HG02970 (cell line): ENCODE data around the gene HPSE2.

Experiments
- ATAC-seq: cut with Tn5 transposase; IDR thresholded peaks from one replicate; pipeline ENCODE4 v1.9.1; 2021; ENCODE audit warnings: mild to moderate bottlenecking, moderate library complexity, moderate number of reproducible peaks; ENCODE audit not compliant: unreplicated experiment, low FRiP score

HPSE2 gene

DNA sequence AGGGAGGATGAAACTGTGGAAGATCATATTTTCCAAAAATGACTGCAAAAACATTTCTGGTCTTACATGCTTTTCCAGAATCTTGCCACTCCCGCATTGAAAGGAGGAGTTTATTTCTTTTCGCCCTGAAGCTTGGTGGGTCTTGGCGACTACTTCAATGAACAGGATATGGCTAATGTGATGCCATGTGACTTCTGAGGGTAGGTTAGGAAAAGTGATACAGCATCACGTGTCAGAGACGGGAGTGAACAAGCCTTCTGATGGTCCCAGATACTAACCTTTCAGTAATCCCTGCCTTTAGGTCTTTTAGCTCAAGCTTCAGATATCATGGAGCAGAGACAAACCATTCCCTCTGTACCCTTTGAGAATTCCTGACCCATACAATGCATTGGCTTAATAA is 596.7 kb downstream of the HPSE2 start:
- no peak for ATAC-seq

DNA sequence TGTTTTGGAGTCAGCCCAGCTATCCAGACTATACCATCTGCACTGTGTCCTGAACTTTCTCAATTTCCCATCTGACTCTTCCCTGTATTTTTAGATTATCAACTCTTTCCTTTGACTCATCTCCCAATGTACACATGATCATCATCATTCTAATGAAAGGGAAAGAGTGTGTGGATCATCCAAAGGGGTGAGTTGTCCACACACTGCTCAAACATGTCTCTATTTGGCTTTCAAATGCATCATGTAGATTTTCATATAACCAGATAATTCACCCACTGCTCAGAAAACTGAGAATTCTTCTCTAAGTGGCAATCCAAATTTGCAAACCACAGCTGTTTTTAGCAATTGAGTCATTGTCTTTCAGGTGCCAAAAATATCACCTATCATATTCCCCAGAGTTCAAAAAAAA is 598.7 kb downstream of the HPSE2 start:
- ATAC-seq, result no peak

DNA sequence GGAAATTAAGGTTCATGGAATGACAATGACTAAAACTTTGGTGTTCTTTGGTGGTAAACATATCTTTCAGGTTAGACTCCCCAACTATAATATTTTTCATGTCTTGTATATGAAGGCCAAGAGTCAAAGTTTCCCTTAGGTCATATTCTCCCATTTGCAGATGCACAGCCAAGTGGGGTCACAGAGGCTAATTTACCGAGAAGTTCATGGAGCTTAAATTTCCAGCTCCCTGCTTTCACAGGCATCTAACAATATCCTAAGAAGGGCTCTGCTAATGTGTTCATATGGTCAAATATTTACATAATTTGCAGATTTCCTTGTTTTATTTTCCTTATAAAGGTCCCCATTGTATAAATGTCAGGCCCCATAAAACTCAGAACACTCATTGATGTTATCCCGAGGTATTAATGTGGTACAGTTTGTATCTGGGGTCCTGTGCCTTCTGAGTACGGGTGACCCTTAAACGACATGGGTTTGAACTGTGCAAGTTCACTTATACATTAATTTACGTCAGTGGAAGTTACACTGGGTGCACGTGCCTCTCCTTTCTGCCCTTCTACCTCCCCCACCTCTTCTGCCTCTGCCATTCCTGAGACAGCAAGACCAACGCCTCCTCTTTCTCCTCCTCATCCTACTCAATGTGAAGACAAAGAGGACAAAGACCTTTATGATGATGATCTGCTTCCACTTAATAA is 603.0 kb downstream of the HPSE2 start:
- ATAC-seq, result no peak

DNA sequence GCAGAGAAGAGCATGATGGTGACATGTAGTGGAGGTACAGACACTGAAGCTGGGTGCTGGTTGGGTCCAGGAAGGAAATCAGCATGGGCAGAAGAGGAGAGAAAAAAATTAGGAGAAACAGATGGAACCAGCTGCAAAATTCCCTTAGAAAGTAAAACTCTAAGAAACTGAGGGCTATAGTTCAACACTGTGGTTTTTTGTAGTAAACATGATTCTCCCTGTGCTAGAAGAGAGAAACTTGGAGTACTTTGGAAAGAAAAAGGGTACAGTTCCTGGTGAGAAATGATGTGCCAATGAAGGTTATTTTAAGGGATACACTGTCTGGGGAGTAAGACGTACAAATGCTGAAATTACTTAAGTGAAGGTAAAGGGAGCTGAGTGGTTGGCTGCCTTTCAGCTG is 607.4 kb downstream of the HPSE2 start:
- no peak for ATAC-seq

DNA sequence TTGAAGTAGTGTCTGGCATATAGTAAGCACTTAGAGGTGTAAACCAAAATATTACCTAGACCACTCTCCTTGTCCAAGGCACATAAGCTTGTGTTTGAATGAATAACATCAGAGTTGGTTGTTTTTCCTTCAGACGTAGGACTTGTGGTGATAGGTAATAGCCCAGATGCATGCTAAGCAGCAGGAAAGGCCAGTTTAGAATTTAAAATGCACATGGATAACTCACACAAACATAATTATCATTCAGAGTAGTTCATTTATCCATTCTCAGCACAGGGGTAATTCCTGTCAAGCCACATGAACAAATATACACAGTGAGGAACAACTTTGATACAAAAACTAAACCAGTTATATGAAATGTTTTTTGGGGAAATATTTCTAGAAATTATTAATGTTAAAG is 607.9 kb downstream of the HPSE2 start:
- no peak for ATAC-seq

DNA sequence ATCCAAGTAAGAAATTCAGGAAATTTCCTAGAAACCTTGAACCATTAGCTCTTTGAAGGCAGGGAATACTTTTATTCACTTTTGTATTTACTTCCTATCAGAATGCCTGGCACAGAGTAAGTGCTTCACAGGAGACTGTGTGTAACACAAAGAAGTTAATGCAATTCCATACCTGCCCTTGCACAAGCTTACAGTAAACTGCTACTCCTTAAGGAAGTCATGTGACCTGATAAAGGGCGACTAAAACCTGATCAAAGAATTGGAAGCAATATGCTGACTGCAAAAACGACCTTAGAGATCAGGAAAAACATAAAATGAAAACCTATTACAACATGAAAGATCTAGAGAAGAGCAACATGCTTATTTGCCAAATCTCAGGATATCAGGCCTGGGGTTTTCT is 610.7 kb downstream of the HPSE2 start:
- ATAC-seq, result no peak

DNA sequence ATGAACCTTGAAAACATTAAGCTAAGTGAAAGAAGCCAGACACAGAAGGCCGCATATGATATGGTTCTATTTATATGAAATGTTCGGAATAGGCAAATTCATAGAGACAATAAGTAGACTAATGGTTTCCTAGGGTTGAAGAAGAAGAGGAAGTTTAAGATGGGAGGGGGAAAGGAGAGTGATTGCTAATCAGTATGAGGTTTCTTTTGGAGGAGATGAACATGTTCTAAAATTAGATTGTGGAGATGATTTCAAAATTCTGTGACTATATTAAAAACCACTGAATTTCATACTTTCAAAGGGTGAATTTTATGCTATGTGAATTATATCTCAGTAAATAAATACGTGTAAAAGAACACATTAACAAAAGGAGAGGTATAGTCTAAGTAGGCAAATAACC is 612.5 kb downstream of the HPSE2 start:
- no peak for ATAC-seq

DNA sequence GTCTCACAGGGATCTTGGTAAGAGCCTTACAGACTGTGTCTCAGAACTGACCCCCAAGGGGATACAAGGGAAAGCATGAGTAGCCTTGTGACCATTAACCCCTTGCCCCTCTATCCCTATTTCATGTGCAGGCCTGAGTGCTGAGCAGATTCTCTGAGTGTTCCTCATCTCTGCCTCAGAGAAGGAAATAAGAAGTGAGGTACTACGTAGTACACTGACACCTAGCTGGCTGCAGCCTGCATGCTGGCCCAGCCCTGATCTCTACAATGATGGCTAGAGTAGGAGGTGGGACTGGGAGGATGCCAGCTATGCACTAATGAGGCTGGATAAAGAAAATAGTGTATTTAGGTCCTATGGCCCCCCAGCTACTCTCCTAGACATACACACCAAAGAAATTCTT is 614.0 kb downstream of the HPSE2 start:
- no peak for ATAC-seq

DNA sequence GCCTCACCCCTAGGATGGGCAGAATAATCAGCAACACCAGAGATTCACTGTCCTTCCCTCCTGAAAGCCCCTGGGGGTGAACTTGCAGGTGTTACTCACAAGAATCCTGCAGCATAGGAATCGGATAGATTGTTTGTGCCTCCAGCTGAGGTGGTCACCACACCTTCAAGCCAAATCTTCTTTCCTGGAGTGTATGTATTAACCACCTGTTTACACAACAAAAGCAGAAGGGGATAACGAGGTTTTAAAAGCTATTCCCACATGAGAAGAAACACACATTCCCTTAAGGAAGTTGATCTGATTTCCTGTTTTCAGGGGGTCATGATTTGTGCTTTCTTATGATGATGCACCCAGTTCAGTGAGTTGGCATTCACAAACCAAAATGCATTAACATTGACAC is 615.1 kb downstream of the HPSE2 start:
- ATAC-seq, result no peak

DNA sequence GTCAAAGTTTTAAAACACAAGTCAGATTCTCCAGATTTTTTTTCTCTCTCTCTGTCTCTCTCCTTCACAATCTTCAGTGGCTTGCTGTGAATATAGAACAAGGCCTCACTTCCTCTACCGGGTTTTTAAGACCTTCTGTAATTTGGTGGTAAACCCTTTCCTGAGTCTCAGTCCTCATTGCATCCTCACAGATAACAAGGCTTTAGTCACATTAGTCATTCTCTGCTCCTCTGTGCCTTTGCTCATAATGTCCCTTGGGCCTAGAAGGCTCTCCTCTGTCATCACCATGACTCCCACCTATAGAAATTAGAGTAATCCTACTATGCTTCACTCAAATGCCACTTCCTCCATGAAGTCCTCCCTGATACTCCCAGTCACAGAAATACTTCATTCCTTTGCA is 616.2 kb downstream of the HPSE2 start:
- no peak for ATAC-seq

DNA sequence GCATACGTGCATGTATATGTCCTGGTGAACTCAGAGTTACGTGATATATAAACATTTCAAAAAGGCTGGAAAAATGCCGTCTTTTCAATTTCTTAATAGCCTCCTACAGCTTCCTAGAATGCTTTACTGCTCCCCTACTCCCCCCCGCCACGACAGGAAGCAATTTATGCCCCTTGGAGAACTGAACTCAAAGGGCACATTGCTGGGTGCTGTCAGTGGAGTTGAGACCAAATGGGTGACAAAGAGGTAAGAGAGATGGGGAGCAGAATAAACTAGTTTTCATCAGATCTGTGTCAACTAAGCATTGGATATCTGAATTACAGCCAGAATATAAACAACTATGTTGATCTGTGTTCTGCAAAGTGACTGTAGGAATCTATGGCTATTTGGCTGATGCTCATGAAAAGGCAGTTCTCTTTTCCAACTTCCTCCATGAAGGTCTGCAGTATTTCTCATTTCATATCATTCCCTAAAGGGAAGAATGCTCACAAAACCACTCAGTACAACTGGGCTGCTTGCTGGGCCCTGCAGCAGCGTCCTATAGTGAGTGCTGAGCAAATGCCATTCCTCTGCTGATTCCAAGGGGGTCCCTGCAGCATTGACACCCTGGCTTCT is 617.6 kb downstream of the HPSE2 start:
- ATAC-seq, result no peak

DNA sequence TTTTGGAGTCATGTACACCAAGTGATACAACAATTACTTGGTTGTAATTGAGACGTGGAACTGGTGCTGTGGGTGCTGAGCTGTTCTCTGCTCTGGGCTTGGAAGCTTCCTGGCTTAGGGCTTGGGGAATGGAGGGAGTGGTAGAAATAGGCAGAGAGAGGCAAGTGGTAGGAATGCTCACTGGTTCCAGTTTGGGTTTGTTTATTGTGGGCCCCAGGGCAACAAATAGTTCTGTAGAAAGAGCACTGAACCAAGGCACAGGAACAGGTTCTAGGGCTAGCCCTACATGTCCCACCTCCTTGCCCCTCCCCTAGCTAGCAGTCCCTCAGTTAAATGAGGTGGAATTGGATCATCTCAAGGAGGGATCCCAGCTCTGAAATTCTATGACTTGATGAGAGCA is 622.2 kb downstream of the HPSE2 start:
- ATAC-seq, result no peak

DNA sequence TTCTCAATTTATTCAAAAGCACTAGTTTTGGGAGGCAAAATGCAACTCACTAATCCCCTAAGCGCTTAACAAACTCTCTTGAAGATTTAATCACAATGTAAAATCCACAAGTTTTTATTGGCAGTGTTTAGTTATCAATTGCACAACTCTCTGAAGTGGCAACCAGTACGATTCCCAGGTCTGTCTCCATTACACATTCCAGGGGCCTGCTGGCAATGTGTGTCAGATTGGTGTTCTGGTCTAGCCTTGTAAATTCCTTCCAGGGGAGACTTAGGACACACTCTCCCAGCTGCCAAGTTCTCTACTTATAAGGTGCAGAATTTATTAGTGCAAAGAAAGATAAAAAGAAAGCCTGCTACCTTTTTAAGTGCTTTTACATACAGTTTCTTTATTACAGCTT is 624.2 kb downstream of the HPSE2 start:
- no peak for ATAC-seq

DNA sequence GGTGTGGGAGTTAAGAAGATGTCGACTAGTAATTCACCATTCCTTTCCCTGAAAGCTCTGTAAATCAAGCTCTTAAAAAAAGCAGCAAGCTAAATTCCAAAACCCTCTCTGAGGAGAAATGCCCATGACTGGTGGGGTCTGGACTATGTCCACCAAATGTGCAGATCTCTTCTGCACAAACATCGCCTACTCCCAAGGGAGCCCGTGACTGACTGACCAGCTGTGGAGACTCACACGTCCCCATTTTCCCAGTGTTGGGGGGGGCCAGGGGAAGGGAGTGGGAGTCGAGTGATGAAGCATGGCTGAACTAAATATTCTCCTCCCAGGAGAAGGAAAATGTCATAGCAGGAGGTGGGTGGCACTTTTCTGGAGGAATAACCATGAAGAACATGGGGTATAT is 624.8 kb downstream of the HPSE2 start:
- ATAC-seq, result no peak

DNA sequence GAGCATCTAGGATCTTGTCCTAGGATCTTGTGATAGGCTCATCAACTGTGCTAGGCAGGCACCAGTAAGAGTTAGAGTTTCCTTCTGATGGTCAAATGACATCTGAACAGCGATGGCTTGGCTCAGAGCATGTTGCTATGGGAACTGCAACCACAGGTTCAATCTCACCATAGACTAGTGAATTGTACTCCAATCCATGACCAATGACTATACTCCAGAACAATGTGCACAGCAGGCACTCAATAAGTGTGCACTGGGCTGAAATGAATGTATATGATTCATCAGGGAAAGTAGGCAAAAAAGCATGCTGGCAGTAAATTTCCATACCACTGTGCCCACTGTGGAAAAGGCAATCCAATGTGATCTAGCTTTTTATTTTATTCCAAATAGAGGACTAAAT is 625.4 kb downstream of the HPSE2 start:
- ATAC-seq, result no peak

DNA sequence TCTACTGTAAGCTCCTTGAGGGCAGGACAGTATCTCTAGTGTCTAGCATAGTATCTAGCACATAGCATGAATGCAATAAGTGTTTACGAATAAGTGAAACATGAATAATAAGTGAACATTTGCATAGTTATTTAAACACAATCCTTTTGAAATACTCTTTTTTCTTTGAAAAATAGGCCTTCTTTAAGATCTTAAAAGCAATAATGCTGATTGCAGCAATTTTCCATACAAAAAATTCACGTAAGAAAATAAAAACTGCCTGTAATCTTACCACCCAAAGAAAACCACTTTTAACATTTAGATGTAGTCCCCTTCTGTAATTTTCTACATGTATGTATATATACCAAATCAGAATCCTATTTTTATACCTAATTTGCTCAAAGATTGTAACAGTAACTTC is 626.4 kb downstream of the HPSE2 start:
- no peak for ATAC-seq

DNA sequence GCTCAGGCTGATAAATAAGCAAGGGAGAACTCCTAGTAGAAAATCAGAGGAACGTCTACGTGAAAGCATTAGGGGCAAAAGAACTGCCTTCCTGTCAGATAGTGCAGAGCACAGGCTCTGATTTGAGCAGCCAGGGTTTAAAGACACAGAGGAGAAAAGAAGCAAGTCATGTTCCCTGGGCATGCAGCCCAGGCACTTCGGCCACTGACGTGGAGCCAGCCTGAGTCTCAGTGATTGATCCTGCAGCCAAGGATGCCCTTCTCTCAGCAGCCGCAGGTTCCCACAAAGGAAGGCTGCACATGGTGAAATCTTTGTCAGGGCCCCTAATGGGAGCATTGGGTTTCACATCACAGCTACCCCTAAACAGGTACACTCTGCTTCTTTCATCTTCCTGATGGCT is 627.2 kb downstream of the HPSE2 start:
- no peak for ATAC-seq

DNA sequence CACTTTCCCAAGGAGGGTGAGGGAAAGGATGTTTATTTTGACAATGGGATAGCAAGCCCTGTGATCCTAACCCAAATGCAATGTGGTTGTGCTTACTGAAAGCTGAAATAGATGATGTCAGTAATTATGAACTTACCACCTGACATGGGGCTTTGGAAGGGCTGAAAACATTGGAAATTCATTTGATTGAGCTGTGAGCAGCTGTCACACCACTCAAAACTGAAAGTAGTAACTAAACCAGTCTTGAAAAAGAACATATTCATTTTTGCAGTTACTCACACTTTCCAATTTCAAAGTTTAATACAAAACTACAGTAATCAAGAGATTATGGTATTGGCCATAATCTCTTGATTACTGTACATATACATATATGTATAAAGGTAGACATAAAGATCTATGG is 633.4 kb downstream of the HPSE2 start:
- ATAC-seq, result no peak

DNA sequence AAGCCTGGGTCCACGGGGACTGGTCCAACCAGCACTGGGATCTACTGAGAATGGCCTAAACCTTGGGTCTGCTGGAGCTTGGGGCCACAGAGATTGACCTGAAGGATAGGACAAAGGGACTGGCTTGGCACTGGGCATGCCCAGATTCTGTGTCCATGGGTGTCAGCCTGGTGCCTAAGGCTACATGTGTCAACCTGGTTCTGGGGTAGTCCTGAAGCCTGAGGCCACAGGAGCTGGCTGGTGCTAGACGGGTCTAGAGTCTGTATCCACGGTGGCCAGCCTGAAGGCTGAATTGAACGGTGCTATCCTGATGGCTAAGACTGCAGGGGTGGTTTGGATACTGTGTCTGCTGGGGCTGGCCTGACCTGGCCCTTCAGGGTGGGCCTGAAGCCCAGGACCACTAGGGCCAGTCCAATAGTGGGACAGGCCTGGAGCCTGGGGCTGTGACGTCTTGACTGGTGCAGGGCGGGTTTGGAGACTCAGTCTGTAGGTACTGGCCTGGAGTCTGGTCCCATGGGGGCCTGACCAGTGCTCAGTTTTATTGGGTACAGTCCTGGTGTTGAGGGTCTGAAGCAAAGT is 636.5 kb downstream of the HPSE2 start:
- ATAC-seq, result no peak

DNA sequence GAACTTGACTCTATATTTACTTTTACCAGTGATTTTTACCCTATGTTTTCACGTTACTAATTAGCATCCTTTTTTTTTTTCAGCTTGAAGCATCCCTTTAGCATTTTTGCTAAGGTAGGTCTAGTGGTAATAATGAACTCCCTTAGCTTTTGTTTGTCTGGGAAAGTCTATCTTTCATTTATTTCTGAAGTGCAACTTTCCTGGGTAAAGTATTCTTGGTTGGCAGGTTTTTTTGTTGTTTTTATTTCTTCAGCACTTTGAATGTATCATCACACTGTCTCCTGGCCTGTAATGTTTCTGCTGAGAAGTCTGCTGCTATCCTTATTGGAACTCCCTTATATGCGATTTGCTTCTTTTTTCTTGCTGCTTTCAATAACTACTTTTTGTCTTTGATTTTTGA is 639.2 kb downstream of the HPSE2 start:
- no peak for ATAC-seq

DNA sequence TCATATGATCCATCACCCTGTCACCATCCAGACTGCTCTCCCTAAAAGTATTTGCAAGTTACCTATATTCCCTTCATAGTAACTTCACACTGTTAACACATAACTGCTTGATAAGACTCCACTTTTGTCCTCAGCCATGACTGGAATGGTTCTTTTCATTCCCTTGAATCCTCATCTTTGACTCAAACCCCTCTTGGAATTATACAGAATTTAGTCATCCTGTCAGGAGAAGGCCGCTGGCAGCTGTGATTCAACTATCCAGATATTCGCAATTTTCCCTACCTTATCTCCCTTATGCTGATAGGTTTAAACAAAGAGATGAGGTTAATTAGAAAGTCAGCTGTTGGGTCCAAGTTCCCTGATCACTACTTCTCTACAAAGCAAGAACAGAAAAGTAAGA is 646.0 kb downstream of the HPSE2 start:
- ATAC-seq, result no peak

DNA sequence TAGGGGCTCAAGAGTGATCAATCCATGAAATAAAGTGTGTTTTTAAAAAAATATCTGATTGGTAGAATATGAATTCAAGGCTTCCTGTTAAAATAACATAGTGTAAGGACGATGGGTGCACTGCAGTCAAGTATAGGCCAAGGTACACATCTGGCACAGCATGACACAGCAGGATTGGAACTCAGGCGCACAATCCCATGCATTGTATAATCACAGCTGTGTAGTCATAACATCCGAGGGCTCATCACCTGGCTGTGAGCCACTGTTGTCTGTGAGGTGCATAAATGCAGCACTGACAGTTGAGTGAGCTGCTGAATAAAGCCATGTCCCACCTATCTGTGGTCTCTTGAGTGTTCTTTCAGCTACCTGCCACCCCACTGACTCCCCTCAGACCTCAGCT is 646.6 kb downstream of the HPSE2 start:
- ATAC-seq, result no peak
